Ovary (tissue), 9 donors: Measurements from ENCODE around the gene GFER. TPM values are rescaled to one million over a fixed set of nuclear protein-coding genes. Genes with fewer than 3 reads are reported as not detected.
A peak's percentile ranks its signal among the peaks of the same experiment; 100 is the strongest.
"Not testable (repeated sequence)": the region's sequence is repeated elsewhere in the genome, so short reads cannot be mapped to it uniquely, and the experiment has no call there.

ENCODE experiments used
- DNase-seq, 5 donors: peaks; one replicate each; pipeline ENCODE4 v3.0.0-alpha.2; 2019 to 2020
- H3K27ac ChIP-seq, 2 donors: fragments of 200-600 bp; one replicate each; pipeline versions ENCODE4 v1.5.1 to v1.8.0; 2019 to 2022
- H3K27me3 ChIP-seq: fragments of 200-600 bp; one replicate; pipeline ENCODE4 v1.8.0; 2022
- H3K36me3 ChIP-seq: fragments of 200-600 bp; sonication (generic); one replicate; pipeline ENCODE4 v1.5.1; 2019
- H3K4me1 ChIP-seq: one replicate; pipeline ENCODE4 v1.8.1; 2013; ENCODE audit warnings: mild to moderate bottlenecking, moderate library complexity; ENCODE audit not compliant: insufficient read depth
- H3K4me3 ChIP-seq: fragments of 200-600 bp; sonication (generic); one replicate; pipeline ENCODE4 v1.5.1; 2017
- H3K9me3 ChIP-seq, 2 donors: fragments of 200-600 bp in 1 of 2; sonication (generic) in 1 of 2; one replicate each; pipeline versions ENCODE4 v1.5.1 to v1.8.1; 2013 to 2019; ENCODE audit warnings: mild to moderate bottlenecking in 1 of 2, moderate library complexity in 1 of 2
- CTCF ChIP-seq, 3 donors: fragments of 450-650 bp in 2 of 3; fragments of 200-600 bp in 1 of 3; IDR thresholded peaks; one replicate each; pipeline versions ENCODE4 v1.5.1 to v1.8.0; 2016 to 2022; ENCODE audit warnings: antibody characterized with exemption in 3 of 3, mild to moderate bottlenecking in 1 of 3
- EP300 ChIP-seq: sonication (generic); formaldehyde crosslinking; IDR thresholded peaks from one replicate; pipeline ENCODE4 v1.6.1; 2017; ENCODE audit warnings: antibody characterized with exemption
- POLR2A ChIP-seq: fragments of 450-650 bp; IDR thresholded peaks from one replicate; pipeline ENCODE4 v1.6.1; 2017; ENCODE audit warnings: antibody characterized with exemption, mild to moderate bottlenecking, moderate library complexity
- WGBS, 3 donors: extraction: QIAGEN DNeasy Blood & Tissue Kit in 1 of 3; methylation state at CpG; one replicate each; pipeline versions ENCODE4 v1.1.5 to v1.1.7; 2013 to 2017; 5-methylcytosine and 5-hydroxymethylcytosine counted together
- intact Hi-C, 4 donors: fragments of 100-400 bp; cut with DNase I; formaldehyde crosslinking; loops; one replicate each; pipeline versions ENCODE4 v1.11.0 to v1.15.1; 2022 to 2023
- polyA plus RNA-seq, 2 donors: library from polyadenylated mRNA; stranded (reverse); fragments of 200-250 nt in 1 of 2; fragments of 350-450 nt in 1 of 2; fragmentation: Illumina TruSeq in 1 of 2; extraction: RNeasy Lipid Tissue Mini Kit (QIAGEN cat#74804) in 1 of 2; gene quantifications; one replicate each; pipeline ENCODE4 v1.2.3, GENCODE V29; 2013 to 2014
- total RNA-seq, 7 donors: library from RNA; depleted of rRNA in 2 of 7; stranded (reverse); fragments of >200 nt in 2 of 7; fragmentation: NEBNext Ultra II Directional in 3 of 7; extraction: Animal tissue kit (Norgen Biotek cat#: 25700) in 3 of 7; gene quantifications; one replicate each; pipeline versions ENCODE4 v1.1.0 to v1.2.4, GENCODE V29; 2016 to 2023
- donor health status: DM: no; HTN: no; CAD: no; lungs with moderate emphysema.
- donor health status: DM: no; HTN: no; CAD: no.
- donor health status: Bipolar disorder and iron deficiency.
- donor health status: DM: yes; HTN: yes; CAD: no.
- donor health status: DM: no; HTN: no; CAD: no.
- donor health status: DM: yes; HTN: yes; CAD: no.

Gene GFER
- total and polyA plus RNA-seq, 9 donors = 6.1 to 18.5 (median 14.0) TPM

DNA sequence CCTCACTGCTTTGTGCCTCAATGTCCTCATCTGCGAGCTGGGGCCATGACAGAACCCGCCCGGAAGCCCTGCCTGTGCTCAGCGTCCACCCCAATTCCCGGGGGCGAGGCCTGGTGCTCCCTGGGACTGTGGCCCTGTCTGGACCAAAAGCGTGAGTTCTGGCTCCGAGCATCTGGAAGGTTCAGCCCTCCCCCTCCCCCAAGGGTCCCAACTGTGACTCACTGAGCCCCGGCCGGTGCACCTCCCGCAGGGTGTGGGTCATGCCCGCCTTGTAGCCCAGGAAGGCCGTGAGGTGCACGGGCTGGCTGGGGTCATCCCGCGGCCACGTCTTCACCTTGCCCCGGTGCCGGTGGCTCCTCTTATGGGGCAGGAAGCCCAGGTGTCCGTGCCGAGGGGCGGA lies 30.3 kb upstream of the GFER start:
- no peak for DNase-seq
- H3K36me3 ChIP-seq = no peaks in the 10 kb centered on the region
- H3K4me1 ChIP-seq = no peaks in the 10 kb centered on the region
- WGBS, 3 donors = 87 to 91% (median 89%) methylated on average over 18 to 22 of the region's 22 CpGs
- H3K27me3 ChIP-seq = no peaks in the 10 kb centered on the region
- no peak overlapping the region for H3K27ac ChIP-seq
- no peaks in the 10 kb centered on the region for H3K9me3 ChIP-seq
- no peak overlapping the region for H3K4me3 ChIP-seq
- intact Hi-C loops = no loop called here
- no peak for TF ChIP-seq CTCF (IDR thresholded peaks at IDR 0.05)
- no peak for TF ChIP-seq EP300
- no peak for TF ChIP-seq POLR2A

DNA sequence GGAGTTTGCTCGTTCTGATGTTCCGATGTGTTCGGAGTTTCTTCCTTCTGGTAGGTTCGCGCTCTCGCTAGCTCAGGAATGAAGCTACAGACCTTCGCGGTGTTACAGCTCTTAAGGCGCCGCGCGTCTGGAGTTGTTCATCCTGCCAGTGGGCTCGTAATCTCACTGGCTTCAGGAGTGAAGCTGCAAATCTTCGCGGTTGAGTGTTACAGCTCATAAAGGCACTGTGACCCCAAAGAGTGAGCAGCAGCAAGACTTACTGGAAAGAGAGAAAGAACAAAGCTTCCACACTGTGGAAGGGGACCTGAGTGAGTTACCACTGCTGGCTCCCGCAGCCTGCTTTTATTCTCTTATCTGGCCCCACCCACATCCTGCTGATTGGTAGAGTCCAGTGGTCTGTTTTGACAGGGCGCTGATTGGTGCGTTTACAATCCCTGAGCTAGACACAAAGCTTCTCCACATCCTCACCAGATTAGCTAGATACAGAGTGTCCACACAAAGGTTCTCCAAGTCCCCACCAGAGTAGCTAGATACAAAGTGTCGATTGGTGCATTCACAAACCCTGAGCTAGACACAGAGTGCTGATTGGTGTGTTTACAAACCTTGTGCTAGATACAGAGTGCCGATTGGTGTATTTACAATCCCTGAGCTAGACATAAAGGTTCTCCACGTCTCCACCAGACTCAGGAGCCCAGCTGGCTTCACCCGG lies 26.4 kb upstream of the GFER start:
- H3K4me3 ChIP-seq, H3K4me1 ChIP-seq, H3K9me3 ChIP-seq, H3K27me3 ChIP-seq, intact Hi-C loops, H3K36me3 ChIP-seq, H3K27ac ChIP-seq: not testable (repeated sequence)
- peak in 1 of 5 donors; percentile 19 for DNase-seq
- 80 to 87% (median 85%) methylated on average over 20 to 22 of the region's 22 CpGs for WGBS, 3 donors

GRCh38 chr16:1958143-1958491 lies 25.9 kb upstream of the GFER start:
- intact Hi-C loops, H3K4me3 ChIP-seq, H3K27ac ChIP-seq, H3K9me3 ChIP-seq, H3K36me3 ChIP-seq, H3K4me1 ChIP-seq, H3K27me3 ChIP-seq: not testable (repeated sequence)
- DNase-seq = peak in 2 of 5 donors; percentile 39 to 47
- WGBS, 3 donors = 66 to 82% (median 79%) methylated on average over 22 to 30 of the region's 30 CpGs

DNA sequence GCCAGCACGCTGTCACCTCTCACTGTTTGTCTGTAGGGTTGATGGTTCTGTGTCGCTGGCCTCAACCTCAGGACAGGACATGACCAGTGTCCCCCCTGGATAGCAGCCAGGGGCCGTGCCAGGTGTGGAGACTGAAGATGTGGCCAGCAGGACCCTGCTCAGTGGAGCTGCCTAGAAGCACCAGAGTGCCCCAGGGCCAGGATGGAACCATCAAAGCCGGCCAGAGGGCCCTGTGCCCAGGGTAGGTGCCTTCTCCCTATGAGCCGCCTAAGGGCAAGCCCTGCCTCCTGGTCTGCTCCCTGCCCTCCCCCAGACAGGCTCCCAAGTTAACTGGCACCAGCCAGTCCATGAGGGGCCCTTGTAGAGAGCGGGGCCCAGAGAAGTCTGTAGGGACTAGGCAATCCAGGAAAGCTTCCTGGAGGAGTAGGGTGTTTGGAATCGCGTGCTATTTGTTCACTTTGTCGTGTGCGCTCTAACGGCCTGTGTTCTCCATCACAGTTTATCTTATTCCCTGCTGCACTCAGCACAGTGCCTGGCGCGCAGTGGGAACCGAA lies 25.2 kb upstream of the GFER start:
- TF ChIP-seq CTCF (IDR thresholded peaks at IDR 0.05) (no peak), POLR2A (no peak), EP300 (no peak)
- Histone ChIP-seq H3K27ac (peak overlapping the region in 1 of 2 donors; percentile 55), H3K27me3 (no peaks in the 10 kb centered on the region), H3K36me3 (no peaks in the 10 kb centered on the region), H3K4me1 (peaks cover 9% of the 10 kb centered on the region), H3K9me3 (no peaks in the 10 kb centered on the region), H3K4me3 (no peak overlapping the region)
- intact Hi-C loops = no loop called here
- 25 to 37% (median 29%) methylated on average over 14 of the region's 14 CpGs for WGBS, 3 donors
- DNase-seq = peak in 3 of 5 donors; percentile 63 to 70 (median 63)

GRCh38 chr16:1959269-1960039 lies 24.5 kb upstream of the GFER start, which contains the start of gene NDUFB10:
Gene NDUFB10 (plus strand): TSS chr16:1959538. CDS start chr16:1959625, 87 bp downstream.
- peak; percentile 87 to 95 (median 93) for DNase-seq
- Histone ChIP-seq H3K9me3 (no peaks in the 10 kb centered on the region), H3K27me3 (no peaks in the 10 kb centered on the region), H3K4me3 (peak within 1 kb of the TSS; percentile 75), H3K4me1 (peaks cover 9% of the 10 kb centered on the region), H3K27ac (peak within 1 kb of the TSS in 1 of 2 donors; percentile 55), H3K36me3 (no peaks in the 10 kb centered on the region)
- 1% methylated on average over 65 to 79 of the region's 79 CpGs for WGBS, 3 donors
- TF ChIP-seq CTCF (IDR thresholded peaks at IDR 0.05) (peak; percentile 68 to 74 (median 70)), POLR2A (peak; percentile 44), EP300 (no peak)
- intact Hi-C loops = loop anchor here in 1 of 4 donors (10.0 kb wide), 1 partner anchor 1325 kb away; the partner anchor contains the start of genes METTL26 and WFIKKN1
